Stomach (tissue), 4 donors: ENCODE results near the gene TRIO.

ENCODE experiments used
- POLR2A ChIP-seq, 4 donors: fragments of 450-650 bp; IDR thresholded peaks; one replicate each; pipeline ENCODE4 v1.6.1; 2016; ENCODE audit warnings: antibody characterized with exemption in 4 of 4, control low read depth in 2 of 4, mild to moderate bottlenecking in 1 of 4, moderate library complexity in 1 of 4
- POLR2AphosphoS5 ChIP-seq, 3 donors: sonication (generic); formaldehyde crosslinking; IDR thresholded peaks; one replicate each; pipeline ENCODE4 v1.6.1; 2016; ENCODE audit warnings: antibody characterized with exemption in 3 of 3
- TF ChIP-seq, protein P1 (sequence below), 7 experiments: fragments of 450-650 bp in 4 of 7; fragments of 200-600 bp in 3 of 7; sonication (generic) in 3 of 7; IDR thresholded peaks; one replicate each; pipeline ENCODE4 v1.5.1; 2016 to 2019; ENCODE audit warnings: antibody characterized with exemption in 7 of 7, control low read depth in 2 of 7, mild to moderate bottlenecking in 1 of 7

DNA sequence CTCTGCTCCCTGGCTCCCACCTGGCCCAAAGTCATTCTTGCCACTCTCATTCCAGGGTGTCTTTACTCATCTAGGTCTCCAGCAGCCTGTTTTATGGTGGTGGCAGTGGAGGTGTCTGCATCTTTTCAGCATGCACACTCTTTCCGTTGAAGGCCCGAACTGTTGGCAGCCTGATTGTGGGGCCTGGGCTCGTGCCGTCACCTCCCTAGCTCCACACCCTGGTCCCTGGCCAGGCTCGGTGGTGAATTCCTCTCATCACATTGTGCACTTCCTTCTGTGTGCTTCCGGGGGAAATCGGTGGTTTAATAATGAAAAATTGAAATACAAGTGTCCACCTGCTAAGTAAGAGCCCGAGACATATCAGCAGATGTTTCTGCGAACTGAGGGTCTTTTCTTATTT, 214.3 kb downstream of the TRIO start:
- TF ChIP-seq, protein P1, sequence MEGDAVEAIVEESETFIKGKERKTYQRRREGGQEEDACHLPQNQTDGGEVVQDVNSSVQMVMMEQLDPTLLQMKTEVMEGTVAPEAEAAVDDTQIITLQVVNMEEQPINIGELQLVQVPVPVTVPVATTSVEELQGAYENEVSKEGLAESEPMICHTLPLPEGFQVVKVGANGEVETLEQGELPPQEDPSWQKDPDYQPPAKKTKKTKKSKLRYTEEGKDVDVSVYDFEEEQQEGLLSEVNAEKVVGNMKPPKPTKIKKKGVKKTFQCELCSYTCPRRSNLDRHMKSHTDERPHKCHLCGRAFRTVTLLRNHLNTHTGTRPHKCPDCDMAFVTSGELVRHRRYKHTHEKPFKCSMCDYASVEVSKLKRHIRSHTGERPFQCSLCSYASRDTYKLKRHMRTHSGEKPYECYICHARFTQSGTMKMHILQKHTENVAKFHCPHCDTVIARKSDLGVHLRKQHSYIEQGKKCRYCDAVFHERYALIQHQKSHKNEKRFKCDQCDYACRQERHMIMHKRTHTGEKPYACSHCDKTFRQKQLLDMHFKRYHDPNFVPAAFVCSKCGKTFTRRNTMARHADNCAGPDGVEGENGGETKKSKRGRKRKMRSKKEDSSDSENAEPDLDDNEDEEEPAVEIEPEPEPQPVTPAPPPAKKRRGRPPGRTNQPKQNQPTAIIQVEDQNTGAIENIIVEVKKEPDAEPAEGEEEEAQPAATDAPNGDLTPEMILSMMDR (IDR thresholded peaks at IDR 0.05) = no peak
- no peak for TF ChIP-seq POLR2A (IDR thresholded peaks at IDR 0.05)
- TF ChIP-seq POLR2AphosphoS5 (IDR thresholded peaks at IDR 0.05) = no peak
